Left renal cortex interstitium (tissue), 4 donors: ENCODE measurements around the gene ZNF185. TPM values are rescaled to one million over a fixed set of nuclear protein-coding genes. Genes with fewer than 3 reads are reported as not detected.

Source experiments
- DNase-seq, 4 donors: peaks; one replicate each; pipeline ENCODE4 v3.0.0-alpha.2; 2013; ENCODE audit warnings: low read depth in 4 of 4, low spot score in 2 of 4, missing footprints in 1 of 4
- polyA plus RNA-seq, 4 donors: library from polyadenylated mRNA; unstranded; fragments of 120-200 nt; gene quantifications; one replicate each; pipeline ENCODE4 v1.2.1, GENCODE V29; 2013; ENCODE audit not compliant: insufficient read length in 4 of 4

Gene ZNF185
- polyA plus RNA-seq, 4 donors: 39.3 to 50.8 (median 43.5) TPM

DNA sequence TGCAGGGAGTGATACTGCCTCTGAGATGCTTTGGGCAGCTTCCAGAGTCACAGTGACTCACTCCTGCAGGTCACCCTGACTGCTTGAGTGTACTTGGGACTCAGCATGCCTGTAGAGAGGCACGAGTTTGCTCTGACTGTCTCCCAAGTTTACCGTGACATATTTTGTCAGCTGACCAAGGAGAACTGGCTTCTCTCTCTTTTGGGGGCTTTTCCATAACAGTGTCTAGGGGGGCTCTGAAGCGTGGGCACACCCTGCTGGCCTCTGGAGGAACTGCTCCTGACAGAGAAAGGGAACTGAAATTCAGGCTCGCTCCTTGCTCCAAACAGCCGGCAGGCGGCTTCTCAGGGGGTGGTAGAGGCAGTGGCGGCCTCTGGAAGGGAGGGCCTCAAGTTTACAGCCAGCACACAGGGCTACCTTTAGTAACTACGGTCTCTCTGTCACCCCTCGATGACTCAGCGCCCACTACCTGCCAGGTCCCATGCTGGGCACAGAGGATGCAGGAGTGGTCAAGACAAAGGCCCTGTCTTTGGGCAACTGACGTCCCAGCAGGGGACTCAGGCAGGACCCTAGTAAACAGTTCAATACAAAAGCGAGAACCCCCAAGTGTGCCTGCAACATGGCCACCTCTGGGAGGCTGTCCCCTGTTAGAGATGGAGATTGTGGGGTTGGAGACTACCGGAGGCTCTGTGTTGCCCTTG is 17.8 kb downstream of the ZNF185 start:
- DNase-seq: no peak

DNA sequence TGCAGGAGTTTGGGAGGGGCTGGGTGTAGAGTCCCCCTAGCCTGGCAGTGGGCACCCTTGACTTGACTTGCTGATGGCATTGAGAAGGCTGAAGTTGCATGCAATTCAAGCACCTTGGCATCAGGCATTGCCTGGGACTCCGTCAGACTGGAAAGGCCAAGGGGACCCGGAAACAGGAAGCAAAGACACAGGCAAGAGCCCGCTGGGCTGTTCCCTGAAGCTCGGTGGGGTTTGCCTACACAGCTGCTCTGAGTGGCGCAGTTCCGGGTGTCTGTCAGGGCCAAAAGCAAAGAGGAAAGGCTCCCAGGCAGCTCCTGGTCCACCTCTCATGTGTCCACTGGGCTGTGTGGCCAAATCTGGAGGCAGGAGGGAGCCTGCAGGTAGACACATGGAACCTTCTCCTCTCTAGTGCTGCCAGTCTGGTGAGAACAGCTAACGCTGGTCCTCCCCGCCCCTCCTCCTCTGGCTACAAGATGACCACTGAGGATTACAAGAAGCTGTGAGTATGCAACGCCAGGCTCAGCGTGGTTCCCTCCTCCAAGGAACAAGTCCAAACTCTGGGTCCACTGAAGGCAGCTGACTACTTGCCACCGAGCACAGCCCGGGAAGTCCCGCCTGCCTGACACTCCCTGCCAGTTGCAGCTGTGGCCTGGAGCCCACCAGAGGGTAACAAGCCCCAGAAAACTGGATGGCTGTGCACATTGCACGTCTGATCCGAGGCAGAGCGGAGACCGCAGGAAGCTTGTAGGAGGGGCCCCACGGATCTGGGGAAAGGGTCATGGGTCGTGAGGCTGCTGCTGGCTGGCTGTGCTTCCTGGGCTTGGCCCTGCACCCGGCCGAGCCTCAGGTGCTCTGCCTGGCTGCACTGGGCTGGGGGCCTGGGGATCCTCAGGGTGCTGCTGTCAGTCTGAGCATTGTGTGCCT is 20.1 kb downstream of the ZNF185 start:
- no peak for DNase-seq

DNA sequence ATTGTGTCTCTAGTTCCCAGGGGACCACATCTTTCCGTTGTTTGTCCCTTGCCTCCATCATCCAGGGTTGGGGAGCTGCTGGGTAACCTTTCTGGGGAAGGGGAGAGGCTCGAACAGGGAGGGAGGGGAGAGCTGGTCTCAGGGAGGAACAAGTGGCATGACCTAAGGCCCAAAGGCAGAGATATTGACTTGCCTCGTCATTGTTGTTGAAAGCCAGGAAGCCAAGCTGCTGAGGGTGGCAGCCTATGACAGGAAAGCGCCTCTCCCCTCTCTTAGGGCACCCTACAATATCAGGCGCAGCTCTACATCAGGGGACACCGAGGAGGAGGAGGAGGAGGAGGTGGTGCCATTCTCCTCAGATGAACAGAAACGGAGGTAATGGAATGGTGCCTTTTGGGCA is 20.8 kb downstream of the ZNF185 start:
- DNase-seq: no peak

DNA sequence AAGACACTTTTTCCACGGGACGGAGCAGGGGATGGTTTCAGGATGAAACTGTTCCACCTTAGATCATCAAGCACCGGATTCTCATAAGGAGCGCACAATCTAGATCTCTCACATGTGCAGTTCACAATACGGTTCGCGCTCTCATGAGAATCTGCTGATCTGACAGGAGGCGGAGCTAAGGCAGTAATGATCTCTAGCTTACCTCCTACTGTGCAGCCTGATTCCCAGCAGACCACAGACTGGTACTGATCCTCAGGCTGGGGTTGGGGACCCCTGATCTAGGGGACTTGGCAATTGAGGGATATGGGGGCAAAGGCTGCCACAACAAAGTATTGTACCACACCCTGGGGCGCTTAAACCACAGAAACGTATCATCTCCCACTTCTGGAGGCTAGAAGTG is 25.7 kb downstream of the ZNF185 start:
- DNase-seq: no peak

DNA sequence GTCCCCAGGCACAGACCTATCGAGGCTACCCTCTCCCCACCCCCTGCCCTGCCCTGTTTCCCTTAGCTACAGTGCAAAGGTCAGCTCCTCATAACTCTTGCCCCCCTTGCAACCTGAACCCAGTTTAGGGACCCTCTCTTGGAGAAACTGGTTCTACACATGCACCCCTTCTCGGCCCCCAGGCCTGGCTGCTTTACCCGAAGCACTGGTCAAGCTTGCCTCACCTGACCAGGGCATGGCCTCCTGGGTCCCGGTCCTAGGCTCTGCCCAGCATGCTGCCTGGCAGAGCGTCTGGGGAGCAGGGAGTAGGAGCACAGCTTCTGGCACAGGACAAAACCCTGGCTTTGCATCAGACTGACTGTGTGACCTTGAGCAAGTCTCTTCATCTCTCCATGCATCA is 28.0 kb downstream of the ZNF185 start:
- DNase-seq: no peak

DNA sequence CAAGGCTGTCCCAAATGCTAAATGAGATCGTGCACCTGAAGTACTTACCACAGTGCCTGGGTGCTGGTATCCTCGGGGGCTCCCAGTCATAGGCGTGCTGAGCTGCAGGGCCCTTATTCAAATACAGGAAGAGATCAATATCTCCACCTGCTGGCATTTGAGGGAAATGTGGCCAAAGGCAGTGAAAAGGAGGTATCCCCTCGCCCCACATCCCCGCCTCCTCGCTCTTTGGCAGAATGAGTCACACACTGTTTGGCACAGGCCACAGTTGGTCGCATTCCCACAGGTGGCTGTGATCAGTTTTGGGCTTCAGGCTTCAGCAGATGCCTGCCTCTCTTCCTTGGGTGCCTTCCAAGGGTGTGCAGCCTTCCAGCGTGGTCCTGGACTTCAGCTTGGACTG is 28.4 kb downstream of the ZNF185 start:
- DNase-seq: peak in 1 of 4 donors; percentile 5

DNA sequence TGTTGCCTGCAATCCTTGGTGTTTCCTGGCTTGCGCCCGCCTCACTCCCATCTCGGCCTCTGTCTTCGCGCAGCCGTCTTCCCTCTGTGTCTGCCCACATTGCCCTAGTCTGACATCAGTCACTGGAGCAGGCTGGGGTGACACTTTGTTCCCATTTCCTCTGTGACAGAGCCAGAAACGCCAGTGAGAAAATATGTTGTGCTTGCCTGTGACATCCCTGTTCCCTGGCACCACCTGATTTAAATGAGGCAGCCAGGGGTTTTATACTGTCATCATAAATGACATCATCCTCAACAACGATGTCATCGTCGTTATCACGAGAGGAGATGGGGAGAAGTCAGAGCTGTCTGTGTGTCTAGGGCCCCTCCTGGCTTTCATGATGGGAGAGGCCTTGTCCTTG is 29.1 kb downstream of the ZNF185 start:
- DNase-seq: no peak

DNA sequence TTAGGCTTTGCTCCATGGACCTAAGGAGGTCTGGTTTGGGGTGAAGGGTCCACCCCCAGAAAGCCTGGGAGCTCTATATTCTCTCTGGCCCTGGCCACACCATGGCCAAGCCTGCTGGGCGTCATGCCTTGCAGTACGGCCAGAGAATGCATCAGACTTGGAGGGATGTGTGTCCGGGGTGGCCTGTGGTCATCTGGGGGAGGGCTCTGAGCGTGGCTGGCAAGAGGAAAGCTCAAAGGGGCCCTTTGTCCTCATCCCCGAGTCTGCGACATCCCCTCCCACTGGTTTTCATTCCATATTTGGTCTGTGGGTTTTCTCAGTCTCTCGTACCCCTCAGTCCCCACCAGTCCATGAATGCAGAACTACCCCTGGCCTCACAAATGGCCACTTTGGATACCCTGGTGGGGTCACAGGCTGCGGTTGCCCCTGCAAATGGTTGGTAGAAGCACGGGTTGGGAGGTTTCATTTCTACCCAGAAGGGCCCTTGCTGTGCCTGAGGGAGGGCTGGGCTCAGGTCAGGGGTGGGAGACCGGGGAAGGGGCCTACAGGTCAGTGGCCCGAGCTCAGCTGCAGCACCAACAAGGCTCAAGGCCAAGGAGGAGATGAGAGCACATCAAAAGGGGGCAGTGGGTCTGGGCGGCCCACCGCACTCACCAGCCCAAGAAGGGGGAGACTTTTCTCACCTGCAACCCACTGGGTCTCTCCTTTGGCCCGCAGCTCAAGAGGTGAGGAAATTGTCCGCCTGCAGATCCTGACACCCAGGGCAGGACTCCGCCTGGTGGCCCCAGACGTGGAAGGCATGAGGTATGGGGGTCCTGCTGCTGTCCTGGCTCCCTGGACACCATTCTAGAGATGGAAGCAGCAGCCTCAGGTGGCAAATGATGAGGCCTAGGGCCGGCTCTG is 30.2 kb downstream of the ZNF185 start:
- no peak for DNase-seq

DNA sequence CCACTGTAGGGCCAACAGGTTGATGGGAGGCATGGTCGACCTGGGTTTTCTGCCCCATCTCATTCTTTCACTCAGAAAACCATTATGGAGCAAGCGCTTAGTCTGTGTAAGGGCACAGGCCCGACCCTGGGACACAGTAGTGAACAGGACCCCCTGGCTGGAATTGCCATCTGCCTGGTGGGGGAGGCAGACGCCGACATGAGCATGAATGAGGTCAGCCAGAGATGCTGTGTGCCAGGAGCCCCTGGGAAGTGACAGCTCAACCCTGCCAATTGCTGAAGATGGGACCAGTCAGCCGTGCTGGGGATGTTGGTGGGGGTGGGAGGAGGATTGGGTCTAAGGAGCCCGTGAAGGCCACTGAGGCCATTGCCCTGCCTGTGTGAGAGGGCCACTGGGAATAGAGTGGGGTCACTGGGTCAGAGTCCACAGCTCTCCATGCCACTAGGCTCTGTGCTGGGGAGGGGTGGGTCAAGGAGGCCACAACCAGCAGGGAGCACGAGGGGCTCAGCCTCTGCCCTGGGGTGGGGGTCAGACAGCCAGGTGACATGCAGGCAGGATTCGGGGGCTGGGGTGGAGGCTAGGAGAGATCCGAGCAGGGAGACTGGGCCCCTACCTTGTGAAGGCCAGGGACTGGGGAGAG is 31.0 kb downstream of the ZNF185 start:
- DNase-seq: no peak

DNA sequence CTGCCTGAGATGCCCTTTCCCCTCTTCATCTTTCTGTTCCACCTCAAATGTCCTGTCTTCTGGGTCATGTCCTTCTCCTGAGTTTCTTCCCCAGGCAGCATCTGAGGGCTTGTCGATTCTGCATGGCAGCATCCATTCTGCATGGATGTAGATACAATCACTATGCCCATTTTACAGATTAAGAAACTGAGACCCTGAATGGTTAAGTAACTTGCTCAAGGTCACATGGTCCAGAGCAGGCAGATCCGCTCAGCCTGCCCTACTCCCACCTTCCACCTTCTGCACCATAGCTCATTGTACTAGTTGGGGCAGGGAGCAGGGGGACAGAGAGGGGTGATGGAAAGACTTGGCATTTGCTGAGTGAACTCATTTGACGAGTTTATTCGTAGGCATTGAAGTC is 32.0 kb downstream of the ZNF185 start:
- DNase-seq: no peak

DNA sequence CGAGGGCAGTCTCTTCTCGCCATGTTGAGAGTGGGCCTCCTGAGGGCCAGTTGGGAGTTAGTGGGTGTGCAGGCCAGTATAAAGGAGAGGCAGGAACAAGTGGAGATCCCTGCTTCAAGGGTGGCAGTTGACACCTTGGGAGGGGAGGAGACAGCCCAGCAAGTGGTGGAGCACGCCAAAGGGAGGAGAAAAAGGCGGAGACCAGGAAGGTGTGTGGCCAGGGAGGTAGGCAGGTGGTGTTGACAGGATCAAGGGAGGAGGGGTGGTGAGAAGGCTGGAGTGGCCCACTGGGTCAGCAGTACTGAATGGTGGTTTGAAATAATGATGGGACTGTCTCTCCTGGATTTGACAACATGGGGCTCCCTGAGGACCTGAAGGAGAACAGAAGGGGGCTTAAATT is 32.6 kb downstream of the ZNF185 start:
- no peak for DNase-seq

DNA sequence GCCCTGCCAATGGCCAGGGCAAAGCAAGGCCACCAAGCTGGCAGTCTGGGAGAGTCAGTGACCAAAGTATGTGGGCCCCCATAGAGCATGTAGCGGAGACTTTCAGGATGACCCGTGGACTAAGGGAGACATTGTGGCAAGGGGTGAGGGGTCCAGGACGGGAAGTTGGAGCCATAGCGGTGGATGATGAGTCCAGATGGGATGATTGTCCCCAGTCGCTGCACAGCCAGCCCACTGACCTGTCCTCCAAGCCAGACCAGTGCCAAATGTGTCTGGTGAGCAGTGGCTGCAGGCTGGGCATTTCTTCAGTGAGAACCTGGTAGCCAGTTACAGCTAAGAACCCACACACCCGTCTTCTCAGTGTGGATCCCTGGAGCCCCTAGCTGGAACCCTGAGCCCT is 34.3 kb downstream of the ZNF185 start:
- DNase-seq: no peak

DNA sequence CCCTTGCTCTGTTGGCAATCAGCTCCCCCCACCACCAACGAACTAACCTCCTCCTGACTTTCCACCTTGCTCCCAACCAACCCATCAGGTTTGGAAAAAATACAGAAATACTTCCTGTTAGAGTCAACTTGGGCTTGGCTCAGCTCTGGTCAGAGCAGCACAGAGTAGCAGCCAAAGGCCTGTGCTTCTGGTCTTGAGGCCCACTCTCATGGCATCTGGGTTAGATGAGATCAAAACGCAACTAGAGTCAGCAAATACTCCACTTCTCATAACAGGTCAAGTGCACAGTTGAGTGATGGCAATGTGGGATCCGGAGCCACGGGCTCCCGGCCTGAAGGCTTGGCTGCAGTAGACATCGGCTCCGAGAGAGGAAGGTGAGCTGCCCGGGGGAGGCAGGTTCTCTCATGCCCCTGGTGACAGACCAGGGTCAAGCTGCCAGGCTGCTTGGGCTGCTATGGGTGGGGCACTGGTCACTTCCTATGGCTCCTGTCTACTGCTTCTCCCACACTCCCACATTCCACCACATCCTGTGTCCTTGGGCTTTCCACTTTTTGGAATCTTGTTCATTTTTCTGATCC is 34.8 kb downstream of the ZNF185 start:
- no peak for DNase-seq

DNA sequence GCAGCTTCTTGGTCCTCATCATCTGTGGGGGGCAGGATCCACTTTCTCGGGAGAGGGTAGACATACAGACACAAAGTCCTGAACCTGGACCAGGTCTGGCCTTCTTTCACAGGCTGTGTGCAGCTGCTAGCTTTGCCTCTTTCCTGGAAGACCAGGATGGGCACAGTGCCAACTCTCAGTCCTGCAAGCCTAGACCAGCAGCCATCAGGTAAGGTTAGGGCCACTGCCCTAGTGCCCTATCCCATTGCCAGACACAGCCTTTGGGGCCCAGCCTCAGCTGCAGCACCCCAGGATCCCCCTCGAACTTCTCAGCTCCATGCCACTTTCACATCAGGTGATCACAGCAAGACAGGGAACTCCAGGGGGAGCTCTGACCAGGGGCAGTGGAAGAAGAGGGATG is 38.4 kb downstream of the ZNF185 start:
- DNase-seq: no peak

DNA sequence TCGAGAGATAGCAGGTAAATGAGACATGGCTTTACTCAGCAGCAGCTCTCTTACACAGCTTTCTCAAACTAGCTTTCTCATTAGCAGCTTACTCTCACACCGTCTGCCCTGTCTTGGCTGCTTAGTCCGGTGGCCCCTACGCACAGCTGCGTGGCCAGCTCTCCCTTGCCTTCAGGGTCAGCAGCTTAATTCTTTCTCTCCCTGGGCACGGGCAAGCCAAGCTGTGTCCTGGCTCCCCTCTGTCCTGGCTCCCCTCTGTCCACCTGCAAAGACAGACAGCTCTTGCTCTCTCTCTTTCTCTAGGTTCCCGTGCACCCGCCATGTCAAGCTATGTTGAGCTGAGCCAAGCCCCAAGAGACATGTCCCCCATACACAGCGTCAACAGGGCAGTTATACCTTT is 39.4 kb downstream of the ZNF185 start:
- no peak for DNase-seq

DNA sequence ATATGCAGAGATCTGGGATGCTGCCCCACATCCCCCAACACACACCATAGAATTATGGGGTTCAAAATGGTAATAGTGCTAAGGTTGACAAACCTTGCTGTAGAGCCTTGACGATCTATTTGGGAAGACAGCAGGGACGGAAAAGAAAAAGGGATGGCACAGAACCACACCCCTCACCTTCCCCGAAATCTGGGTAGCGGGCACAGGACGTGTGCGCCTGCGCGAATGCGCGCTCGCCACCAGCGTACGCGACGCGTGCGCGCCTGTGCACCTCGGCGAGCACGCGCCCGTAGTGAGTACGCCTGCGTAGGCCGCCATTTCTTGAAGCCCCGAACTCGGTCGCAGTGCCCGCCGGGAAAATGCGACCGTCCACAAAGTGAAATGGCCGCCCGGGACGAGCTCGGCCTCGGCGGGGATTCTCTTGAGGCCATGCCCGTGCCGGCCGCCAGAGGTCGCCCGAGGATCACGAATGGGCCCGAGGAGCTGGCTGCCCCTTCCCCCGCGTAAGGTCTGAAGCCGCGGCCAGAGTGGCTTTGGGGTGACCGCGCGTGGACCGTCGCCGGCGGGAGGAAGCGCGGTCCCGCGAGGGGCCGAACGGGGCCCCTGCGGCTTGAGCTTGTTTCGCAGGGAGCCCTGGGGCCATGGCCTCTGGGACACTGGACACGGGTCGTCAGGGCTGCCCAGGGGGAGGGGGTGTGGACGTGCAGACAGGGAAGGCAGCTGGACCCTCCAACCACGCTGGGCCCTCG is 43.6 kb downstream of the ZNF185 start:
- DNase-seq: peak; percentile 58 to 82 (median 74)

DNA sequence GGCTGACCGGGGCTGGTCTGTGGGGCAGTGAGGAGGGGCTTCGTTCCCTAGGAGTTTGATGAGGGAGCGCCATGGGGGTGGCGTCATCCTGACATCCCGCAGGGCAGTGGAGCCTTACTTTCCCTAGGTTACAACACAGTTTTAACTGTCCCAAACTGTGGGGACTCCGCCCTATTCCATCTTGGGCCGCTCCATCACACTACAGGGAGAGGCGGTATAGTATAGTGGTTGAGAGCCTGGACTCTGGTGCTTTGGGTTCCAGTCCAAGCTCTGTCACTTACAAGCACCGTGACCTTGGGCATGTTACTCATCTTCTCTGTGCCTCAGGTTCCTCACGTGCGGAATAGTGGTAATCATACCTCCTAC is 44.2 kb downstream of the ZNF185 start:
- no peak for DNase-seq

DNA sequence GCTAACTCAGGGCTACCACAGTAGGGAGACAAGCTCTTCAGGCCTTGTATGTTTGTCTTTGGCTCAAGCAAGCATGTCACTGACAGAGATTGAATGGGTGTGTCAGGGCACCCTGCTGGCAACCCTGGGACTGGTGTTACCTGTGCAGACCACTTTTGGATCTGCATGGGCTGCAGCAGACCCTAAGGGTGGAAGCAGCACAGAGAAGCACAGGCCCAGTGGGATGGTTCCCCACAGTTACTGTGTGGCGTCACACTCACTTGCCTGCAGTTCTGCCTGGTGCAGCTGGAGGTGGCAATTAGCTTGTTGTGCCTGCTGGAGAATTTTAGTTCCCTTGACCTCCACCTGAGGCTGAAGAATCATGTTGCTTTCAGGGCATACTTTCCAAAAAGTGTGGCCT is 46.0 kb downstream of the ZNF185 start:
- no peak for DNase-seq
